Gastrocnemius medialis (tissue), 4 donors: Measurements from ENCODE around the gene DDI2.

Experiments used
- CTCF ChIP-seq, 5 experiments: fragments of 450-650 bp in 3 of 5; fragments of 200-600 bp in 2 of 5; sonication (generic) in 2 of 5; IDR thresholded peaks in 4 of 5; conservative IDR thresholded peaks in 1 of 5; 1 replicate in 4 of 5; 2 replicates in 1 of 5; pipeline ENCODE4 v1.5.1; 2016 to 2019; ENCODE audit warnings: antibody characterized with exemption in 5 of 5, mild to moderate bottlenecking in 3 of 5, moderate library complexity in 3 of 5
- POLR2A ChIP-seq, 2 donors: fragments of 450-650 bp; IDR thresholded peaks; one replicate each; pipeline ENCODE4 v1.6.1; 2017; ENCODE audit warnings: antibody characterized with exemption in 2 of 2, mild to moderate bottlenecking in 2 of 2, moderate library complexity in 2 of 2

DNA sequence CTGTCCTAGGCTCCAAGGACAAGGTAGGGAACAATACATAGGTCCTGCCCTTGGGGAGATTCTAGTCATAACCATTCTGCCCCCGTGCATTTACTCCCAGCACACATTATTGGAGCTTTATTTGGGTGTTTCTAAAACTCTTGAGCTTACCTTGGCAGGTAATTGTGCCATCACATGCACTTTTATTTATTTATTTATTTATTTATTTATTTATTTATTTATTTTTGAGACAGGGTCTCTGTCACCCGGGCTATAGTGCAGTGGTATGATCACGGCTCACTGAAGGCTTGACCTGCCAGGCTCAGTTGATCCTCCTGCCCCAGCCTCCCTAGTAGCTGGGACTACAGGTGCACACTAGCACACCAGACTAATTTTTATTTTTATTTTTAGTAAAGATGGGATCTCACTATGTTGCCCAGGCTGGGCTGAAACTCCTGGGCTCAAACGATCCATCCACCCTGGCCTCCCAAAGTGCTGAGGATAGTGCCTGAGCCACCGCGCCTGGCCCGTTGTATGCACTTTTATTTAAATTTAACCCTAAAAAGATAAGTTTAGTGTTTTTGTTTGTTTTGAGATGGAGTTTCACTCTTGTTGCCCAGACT is 41.6 kb upstream of the DDI2 start:
- no peak for TF ChIP-seq CTCF (IDR thresholded peaks at IDR 0.05 in 4 of 5, conservative IDR thresholded peaks at IDR 0.05 in 1 of 5)
- no peak for TF ChIP-seq POLR2A (IDR thresholded peaks at IDR 0.05)
